Measurements from ENCODE around the gene GDI1. TPM values are rescaled to one million over a fixed set of nuclear protein-coding genes. Genes with fewer than 3 reads are reported as not detected.

The GDI1 gene
- polyA plus RNA-seq, 3 donors, result 15.8 to 398 (median 21.3) TPM

- H3K9me3 Mint-ChIP-seq, result peaks cover 0 to 30% (median 13%) of the 10 kb centered on the region in 7 donors
These were observed 49.1 kb downstream of the GDI1 start for GRCh38 chrX:154486052-154486395.

DNA sequence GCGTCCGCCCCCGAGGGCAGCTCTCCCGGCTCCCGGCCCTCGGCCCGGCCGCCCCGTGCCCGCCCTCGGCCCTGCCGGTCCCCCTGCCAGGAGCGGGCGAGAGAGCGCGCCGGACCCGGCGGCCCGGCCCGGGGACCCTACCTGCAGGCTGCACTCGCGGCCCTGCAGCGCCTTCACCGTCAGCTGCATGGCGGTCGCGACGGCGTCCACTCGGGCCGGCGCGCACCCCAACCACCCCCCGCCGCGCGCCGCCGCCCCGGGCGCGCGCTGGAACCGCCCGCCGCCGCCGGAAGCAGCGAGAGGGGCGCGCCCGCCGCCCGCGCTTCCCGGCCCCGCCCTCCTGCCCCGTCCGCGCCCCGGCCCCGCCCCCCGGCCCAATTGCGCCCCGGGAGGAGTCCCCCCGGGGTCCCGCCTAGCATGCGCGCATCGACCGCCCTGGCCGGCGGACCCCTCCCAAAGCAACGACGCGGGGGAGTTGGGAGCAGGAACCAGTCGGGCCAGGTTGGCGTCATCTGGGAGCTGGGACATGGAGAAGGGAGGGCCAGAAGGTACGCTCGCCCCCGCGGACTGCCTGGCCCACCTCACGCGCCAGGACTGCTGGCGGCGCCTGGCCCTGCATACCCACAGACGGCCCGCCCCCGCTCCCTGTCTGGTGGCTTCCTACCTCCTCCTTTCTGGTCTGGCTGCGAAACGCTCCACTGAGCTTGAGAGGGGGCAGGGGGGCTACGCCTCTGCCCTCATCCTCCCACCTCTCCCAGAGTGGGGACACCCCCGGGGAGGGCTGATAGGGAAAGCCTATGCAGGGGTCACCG lies 49.6 kb downstream of the GDI1 start, which contains the start of gene UBL4A:
TSS of gene UBL4A (minus strand) at position 220 of the 812 bp plus-strand sequence. CDS start at position 189, 31 bp downstream.
- WGBS (ENCODE audit: insufficient coverage), result under 1% methylated on average over 30 of the region's 95 CpGs
- peaks cover 41 to 56% of the 10 kb centered on the region in 2 donors for H3K4me1 ChIP-seq (ENCODE audit: control insufficient read depth in 1 of 2, insufficient read depth in 2 of 2, low read length in 2 of 2)

More at GRCh38 chrX:154486052-154486395, 49.1 kb downstream of the GDI1 start:
- H4K20me1 ChIP-seq (ENCODE audit: insufficient read depth, low read length), result no peaks in the 10 kb centered on the region
- WGBS (ENCODE audit: insufficient coverage), result 1% methylated on average over 29 of the region's 35 CpGs
- peaks cover 0 to 3% of the 10 kb centered on the region in 2 donors for H3K36me3 ChIP-seq (replicated peaks in 1 of 2; ENCODE audit: control insufficient read depth in 1 of 2, insufficient read depth in 2 of 2, low read length in 2 of 2)
- H3K27me3 ChIP-seq (ENCODE audit: control insufficient read depth in 2 of 2, insufficient read depth in 2 of 2, low read length in 2 of 2), result no peaks in the 10 kb centered on the region
- TF ChIP-seq, protein P1, sequence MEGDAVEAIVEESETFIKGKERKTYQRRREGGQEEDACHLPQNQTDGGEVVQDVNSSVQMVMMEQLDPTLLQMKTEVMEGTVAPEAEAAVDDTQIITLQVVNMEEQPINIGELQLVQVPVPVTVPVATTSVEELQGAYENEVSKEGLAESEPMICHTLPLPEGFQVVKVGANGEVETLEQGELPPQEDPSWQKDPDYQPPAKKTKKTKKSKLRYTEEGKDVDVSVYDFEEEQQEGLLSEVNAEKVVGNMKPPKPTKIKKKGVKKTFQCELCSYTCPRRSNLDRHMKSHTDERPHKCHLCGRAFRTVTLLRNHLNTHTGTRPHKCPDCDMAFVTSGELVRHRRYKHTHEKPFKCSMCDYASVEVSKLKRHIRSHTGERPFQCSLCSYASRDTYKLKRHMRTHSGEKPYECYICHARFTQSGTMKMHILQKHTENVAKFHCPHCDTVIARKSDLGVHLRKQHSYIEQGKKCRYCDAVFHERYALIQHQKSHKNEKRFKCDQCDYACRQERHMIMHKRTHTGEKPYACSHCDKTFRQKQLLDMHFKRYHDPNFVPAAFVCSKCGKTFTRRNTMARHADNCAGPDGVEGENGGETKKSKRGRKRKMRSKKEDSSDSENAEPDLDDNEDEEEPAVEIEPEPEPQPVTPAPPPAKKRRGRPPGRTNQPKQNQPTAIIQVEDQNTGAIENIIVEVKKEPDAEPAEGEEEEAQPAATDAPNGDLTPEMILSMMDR (IDR thresholded peaks at IDR 0.05), result no peak
- Mint-ChIP-seq H3K27me3 (ENCODE audit: low read depth in 3 of 3) (peaks cover 0 to 8% (median 3%) of the 10 kb centered on the region in 3 donors), H3K27ac (peak overlapping the region in 1 of 7 donors; percentile 53), H3K4me3 (peak overlapping the region in 1 of 2 donors; percentile 59), H3K36me3 (peaks cover 12 to 18% of the 10 kb centered on the region in 2 donors), H3K4me1 (peaks cover 30% of the 10 kb centered on the region)
- no peaks in the 10 kb centered on the region for H3K9me3 ChIP-seq (replicated peaks in 1 of 2; ENCODE audit: control insufficient read depth in 1 of 2, insufficient read depth in 1 of 2, low read length in 2 of 2)
- H3K4me2 ChIP-seq (replicated peaks; ENCODE audit: extremely low read depth, low read length, poor library complexity, severe bottlenecking), result peak overlapping the region; percentile 77
- H2AFZ ChIP-seq (ENCODE audit: insufficient read depth, low read depth, low read length, poor library complexity, severe bottlenecking), result peak overlapping the region; percentile 46
- peak overlapping the region; percentile 64 for H3K9ac ChIP-seq (ENCODE audit: insufficient read depth, low read length, poor library complexity, severe bottlenecking)
- intact Hi-C loops (cut with micrococcal nuclease), result no loop called here
- peak overlapping the region; percentile 47 to 74 (median 53) for H3K4me3 ChIP-seq (replicated peaks in 1 of 3; ENCODE audit: low read depth in 2 of 3, low read length in 3 of 3)
- H3K79me2 ChIP-seq (ENCODE audit: insufficient read depth, low read length), result peaks cover 20% of the 10 kb centered on the region
- peak in 1 of 3 donors; percentile 13 for DNase-seq
- H3K27ac ChIP-seq (ENCODE audit: low read depth in 1 of 2, low read length in 2 of 2), result peak overlapping the region in 1 of 2 donors; percentile 66
- H3K4me1 ChIP-seq (ENCODE audit: control insufficient read depth in 1 of 2, insufficient read depth in 2 of 2, low read length in 2 of 2), result peaks cover 36 to 51% of the 10 kb centered on the region in 2 donors

More for the DNA sequence above, 49.6 kb downstream of the GDI1 start, which contains the start of gene UBL4A:
- Histone ChIP-seq H3K36me3 (replicated peaks in 1 of 2; ENCODE audit: control insufficient read depth in 1 of 2, insufficient read depth in 2 of 2, low read length in 2 of 2) (peaks cover 0 to 3% of the 10 kb centered on the region in 2 donors), H2AFZ (ENCODE audit: insufficient read depth, low read depth, low read length, poor library complexity, severe bottlenecking) (peak within 1 kb of the TSS; percentile 46), H3K9me3 (replicated peaks in 1 of 2; ENCODE audit: control insufficient read depth in 1 of 2, insufficient read depth in 1 of 2, low read length in 2 of 2) (no peaks in the 10 kb centered on the region), H3K9ac (ENCODE audit: insufficient read depth, low read length, poor library complexity, severe bottlenecking) (peak within 1 kb of the TSS; percentile 64), H3K27me3 (ENCODE audit: control insufficient read depth in 2 of 2, insufficient read depth in 2 of 2, low read length in 2 of 2) (no peaks in the 10 kb centered on the region), H3K4me2 (replicated peaks; ENCODE audit: extremely low read depth, low read length, poor library complexity, severe bottlenecking) (peak within 1 kb of the TSS; percentile 77), H3K27ac (ENCODE audit: low read depth in 1 of 2, low read length in 2 of 2) (peak within 1 kb of the TSS in 1 of 2 donors; percentile 66), H3K4me3 (replicated peaks in 1 of 3; ENCODE audit: low read depth in 2 of 3, low read length in 3 of 3) (peak within 1 kb of the TSS; percentile 47 to 74 (median 53)), H4K20me1 (ENCODE audit: insufficient read depth, low read length) (no peaks in the 10 kb centered on the region), H3K79me2 (ENCODE audit: insufficient read depth, low read length) (peaks cover 20% of the 10 kb centered on the region)
- Mint-ChIP-seq H3K4me3 (peak within 1 kb of the TSS; percentile 65 to 76), H3K9me3 (peaks cover 0 to 33% (median 15%) of the 10 kb centered on the region in 7 donors), H3K27me3 (ENCODE audit: low read depth in 3 of 3) (peaks cover 0 to 8% (median 3%) of the 10 kb centered on the region in 3 donors), H3K27ac (peak within 1 kb of the TSS; percentile 20 to 82 (median 54)), H3K4me1 (peaks cover 32% of the 10 kb centered on the region), H3K36me3 (peaks cover 12 to 18% of the 10 kb centered on the region in 2 donors)
- intact Hi-C loops (cut with micrococcal nuclease), result no loop called here
- DNase-seq, result peak; percentile 17 to 27 (median 20)
- TF ChIP-seq, protein P1 (IDR thresholded peaks at IDR 0.05), result no peak
